NCI-H2081 treated with DMSO at 0.1 percent for 48 hours (cell line): ENCODE data around the gene TSPAN18.

Source experiments
- DNase-seq: peaks from one replicate; lab custom pipeline; 2025; lab: John Stamatoyannopoulos, UW

The TSPAN18 gene

DNA sequence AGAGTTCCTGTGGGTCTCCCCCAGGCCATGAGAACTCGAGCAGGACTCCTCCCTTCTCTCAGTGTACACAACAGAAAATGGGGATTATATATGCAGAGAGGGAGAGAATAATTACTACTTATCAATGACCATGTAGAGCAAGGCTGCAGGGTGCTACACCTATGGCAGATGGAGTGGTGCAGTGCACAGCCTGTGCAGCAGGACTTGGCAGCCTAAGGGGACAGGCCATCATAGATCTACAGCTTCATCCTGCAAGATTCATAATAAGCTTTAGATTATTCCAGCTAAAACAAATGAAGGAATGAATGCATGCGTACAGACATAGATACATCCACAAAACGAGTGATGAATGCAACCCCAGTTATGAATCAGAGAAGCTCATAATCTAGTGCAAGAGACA is 232.3 kb downstream of the TSPAN18 start:
- DNase-seq, result no peak

DNA sequence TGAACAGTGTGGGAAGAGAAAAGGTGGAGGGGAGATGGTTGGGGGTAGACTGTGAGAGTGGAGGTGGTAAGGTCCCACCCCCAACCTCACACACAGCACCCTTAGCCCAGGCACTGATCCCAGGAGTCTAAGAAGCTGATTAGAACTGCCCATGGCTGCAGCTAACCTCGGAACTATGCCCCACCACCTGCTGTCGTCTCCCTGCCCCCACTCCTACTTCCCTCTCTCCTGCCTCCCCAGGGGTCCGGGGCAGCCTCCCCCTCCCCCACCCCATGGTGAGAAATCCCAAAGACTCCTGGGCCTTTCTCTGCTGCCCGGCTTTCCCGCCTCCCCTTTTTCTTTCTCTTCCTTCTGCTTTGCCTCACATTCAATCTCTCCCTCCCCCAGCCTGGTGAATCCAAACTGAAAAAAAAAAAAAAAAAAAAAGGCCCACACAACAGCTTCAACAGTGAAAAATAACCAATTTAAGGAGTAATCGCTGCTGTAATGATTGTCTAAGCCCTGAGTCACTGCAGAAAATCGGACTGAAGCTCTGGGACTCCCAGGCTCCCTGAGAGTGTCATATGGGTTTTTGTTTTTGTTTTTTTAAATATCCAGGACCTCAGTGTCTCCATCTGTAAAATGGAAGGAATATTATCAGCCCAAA is 233.6 kb downstream of the TSPAN18 start:
- DNase-seq, result no peak

DNA sequence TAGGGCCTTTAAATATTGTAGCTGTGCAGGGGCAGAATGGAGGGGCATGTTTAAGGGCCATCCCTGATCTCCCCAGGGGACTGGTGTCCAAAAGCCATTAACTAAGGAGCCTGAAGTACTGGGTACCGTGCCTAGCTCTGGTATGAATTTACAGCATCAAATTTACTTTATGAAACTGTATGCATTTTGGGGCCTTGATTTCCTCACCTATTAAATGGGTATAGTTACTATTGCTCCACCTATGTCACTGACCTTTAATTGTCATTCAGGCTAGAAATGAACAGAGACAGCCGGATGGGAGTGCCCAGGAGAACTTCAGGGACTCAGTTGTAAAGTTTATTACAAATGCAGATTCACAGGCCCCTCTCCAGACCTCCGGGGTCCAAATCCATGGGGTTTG is 235.7 kb downstream of the TSPAN18 start:
- no peak for DNase-seq

DNA sequence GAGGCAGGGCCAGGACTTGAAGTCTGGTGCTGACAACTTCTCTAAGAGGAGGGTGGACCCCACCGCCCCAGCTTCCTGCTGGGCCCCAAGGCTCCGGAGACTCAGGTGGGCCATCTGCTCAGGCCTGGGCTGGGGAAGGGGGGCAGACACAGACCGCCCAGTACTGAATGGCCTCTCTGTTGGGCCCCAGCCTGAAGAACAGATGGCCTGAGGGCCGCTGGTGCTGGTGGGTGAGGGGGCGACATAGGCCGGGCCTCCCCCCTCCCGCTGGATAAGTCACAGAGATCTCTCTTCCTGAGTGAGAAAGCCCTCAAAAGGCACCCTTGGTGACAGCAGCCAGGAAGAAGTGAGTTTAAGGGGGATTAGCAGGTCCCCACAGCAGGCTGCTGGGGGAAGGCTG is 236.4 kb downstream of the TSPAN18 start:
- DNase-seq, result no peak

DNA sequence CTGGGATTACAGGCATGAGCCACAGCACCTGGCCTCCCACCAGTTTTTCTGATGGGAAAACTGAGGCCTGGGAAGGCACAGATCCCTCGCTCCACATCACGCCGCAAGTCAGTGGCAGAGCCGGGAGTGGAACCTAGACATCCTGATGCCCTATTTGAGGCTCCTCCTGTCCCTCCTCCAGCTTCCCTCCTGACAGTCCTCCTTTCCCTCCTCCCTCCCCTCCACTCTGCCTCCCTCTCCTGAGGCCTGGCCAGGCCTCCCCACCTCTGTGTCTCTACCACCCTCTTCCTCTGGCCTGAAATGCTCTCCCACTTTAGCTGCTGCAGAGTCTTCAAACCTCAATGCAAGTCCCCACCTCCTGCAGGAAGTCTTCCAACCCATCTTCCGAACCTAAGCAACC is 237.2 kb downstream of the TSPAN18 start:
- DNase-seq, result no peak

DNA sequence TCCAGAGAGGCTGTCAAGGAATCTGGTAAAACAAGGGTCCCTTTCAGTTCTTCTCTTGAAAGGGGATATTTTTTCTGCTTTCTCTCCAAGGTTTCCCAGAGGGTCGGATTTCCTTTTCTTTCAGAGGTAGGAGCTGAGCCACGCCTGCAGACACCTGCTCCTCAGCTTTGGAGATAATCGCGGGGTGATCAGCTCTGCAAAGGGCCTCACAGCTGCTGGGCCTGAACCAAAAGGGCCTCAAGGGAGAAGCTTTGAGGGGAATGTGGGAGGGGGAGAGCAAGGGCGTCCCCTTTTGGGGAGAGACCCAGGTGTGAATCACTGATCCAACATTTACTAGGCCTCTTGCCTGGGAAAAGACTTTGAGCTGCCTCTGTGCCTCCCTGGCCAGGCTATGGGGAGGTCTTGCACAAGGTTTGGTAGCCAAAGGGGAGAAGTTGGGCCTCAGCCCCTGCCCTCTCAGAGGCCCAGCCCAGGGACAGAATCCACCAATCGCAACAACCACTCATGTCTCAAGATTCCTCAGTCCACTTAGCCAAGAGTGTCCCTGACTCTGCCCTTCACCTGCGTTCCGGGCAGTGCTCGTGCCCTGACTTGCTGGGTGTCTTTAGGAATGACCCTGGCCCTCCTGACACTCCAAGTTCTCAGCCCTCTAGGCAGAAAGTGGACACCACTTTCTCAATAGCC is 237.9 kb downstream of the TSPAN18 start:
- no peak for DNase-seq

DNA sequence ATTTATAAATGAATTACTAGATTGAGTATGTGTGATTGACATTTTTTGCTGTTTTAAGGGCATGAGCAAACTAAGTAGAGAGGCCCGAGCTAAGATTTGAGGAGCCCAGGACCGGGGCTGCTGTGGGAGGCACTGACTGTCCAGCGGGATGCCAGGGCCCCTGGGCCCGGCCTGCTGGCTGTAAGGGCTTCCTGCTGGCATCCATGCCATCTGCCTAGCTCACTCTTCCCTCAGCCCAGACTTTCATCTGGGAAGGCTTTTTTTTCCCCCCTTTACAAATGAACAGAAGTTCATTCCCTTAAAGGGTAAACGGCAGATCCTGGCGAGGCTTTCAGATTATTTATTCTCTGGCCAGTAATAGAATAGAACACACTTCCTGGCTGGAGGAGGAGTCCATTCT is 239.9 kb downstream of the TSPAN18 start:
- no peak for DNase-seq

DNA sequence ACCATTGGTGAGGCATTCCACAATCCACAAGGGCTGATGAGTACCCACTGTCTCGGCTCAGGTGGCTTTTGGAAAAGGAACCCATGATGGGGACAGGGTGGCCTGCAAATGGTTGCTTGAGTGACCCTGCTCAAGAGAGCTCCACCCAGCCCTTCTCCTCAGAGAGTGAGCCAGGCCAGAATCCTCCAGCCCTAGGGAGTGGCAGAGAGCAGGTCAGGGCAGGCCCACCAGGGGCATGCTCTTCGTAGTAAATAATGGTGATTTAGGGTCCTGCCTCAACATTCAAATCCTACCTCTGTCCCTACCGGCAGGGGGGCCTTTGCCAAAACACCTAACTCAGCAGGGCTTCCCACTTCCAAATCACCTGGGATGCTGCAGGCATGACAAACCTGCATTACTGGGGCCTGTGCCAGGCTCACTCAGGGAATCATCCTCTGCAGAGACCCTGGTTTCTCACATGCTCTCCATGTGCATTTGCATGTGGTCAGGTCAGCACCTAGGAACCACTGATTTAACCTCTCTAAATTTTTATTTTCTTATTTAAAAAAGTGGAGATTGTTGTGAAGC is 241.3 kb downstream of the TSPAN18 start:
- no peak for DNase-seq

DNA sequence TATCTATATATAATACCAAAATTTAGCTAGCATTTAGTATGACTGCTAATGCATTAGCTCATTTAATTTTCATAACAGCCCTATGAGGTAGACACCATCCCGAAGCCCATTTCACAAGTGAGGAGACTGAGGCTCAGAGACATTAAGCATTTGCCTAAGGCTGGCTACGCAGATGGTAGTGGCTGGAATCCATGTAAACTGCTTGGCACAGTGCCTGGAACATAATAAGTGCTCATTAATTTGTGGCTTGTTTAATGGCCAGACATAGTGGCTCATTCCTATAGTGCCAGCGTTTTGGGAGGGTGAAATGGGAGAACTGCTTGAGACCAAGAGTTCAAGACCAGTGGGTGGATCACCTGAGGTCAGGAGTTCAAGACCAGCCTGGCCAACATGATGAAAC is 241.7 kb downstream of the TSPAN18 start:
- no peak for DNase-seq

DNA sequence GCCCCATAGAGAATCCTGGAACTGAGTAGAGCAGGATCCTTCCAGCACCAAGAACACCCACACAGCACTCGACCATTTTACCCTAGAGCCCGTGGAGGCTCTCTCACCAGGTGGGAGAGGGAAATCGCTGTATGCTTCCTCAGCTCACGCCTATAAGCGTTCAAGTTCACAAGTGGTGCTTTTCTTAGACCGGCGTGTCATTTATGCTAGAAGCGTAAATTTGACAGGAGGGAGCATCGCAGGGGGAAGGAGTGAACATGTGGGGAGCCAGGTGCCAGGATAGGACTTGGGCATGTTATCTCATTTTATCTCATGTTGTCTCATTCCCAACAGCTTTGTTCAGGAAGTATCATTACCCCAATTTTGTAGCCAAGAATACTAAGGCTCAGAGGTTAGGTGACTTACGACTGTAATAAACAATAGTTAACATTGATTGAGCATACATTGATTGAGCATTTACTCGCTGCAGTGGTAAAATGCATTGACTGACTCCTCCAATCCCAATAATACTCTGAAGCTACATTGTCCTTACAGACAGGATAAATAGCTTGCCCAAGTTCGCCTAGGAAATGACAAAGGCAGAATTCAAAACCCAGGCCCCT is 243.0 kb downstream of the TSPAN18 start:
- DNase-seq, result no peak

DNA sequence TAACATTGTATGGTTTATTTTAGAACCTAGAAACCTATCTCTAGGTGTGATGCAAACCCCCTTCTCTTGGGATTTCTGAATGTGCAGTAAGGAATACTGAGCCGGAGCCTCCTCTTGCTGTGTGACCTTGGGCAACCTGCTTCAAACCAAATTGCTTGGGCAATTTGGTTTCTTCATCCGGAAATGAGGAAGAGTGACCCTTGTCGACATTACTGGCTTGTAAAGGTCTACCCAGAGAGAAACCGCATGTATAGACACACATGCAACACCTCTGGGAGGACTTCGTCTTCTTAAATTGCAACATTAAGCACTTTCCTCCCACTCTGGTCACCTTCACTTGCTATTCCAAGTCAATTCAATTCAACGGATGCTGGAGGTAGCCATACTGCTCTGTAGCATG is 243.5 kb downstream of the TSPAN18 start:
- DNase-seq, result no peak

DNA sequence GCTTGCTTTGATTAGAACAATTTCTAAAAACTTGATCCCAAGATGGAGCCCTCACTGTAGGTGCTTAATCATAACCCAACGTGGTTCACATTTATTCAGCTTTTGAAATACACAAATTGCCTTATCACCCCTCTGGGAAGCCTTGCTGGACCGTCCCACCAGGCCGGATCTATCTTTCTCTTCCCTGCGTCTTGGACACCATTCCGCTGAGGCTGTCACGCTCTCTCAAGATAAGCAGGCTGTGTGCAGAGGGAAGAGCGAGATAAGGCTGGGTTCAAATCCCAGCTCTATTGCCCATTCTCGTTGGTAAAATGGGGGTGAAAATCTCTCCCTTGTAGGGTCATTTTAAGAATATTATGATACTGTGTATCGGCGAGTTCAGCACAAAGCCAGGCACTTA is 244.4 kb downstream of the TSPAN18 start:
- DNase-seq, result no peak

DNA sequence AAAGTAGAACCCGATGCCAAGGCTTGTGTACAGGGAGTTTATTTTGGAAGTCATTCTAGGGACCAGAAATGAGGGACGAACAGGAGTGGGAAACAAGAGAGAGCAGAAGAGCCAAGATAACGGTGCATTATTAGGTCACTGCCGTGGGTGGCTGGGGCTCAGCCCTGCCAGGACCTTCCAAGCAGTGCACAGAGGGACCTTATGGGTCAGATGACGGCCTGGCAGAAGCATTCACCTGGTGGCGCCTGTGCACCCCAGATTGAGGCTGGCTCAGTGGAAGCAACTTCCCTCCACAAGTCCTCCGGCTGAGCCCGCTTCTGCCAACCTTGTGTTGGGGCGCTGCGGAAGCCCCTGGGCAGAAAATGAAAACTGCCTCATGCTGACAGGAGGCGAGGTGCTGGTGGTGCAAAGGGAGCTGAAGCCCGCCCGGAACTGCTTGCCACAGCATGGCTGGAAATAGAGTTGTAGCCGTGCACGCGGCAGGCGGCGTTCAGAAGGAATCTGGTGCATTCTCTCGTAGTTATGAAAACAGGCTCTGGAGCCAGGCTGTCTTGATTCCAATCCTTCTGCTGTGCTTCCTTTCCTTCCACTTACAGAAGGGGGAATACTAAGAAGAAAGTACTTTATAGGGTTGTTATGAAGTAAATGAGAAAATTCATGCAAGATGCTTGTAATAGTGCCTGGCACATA is 246.1 kb downstream of the TSPAN18 start:
- no peak for DNase-seq

DNA sequence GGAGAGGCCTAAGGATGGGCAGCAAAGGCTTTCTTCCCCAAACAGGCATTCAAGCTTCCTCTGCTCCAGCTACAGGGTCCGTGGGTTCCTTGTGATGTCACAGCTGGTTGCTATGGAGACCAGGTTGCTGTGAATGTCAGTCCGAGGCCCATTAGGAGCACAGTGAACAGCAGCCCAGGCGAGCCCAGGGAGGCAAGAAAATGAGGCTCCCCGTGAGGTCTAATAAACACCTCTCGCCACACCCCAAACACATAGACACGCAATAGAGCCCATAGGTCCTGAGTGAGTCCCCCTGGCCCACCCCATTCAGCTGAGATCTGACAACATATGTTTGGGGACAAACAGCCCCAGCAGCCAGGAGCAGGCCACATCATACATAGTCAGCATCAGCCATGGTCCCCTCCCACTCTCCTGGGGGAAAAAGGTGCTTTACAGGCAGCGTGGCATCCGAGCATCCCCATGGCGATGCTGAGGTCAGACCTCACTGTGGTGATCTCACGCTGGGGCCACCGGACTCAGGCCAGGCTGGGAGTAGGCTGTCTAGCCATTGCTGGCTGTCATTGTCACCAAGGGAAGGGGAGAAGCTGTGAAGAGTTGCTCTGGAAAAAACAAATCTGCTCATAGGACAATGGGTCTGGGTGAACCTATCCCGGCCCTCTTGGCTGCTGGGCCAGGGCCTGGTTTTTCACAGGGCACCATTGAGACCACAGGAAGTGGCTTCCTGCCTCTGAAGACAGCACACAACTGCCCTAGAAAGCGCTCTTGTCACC is 247.1 kb downstream of the TSPAN18 start:
- DNase-seq, result no peak

DNA sequence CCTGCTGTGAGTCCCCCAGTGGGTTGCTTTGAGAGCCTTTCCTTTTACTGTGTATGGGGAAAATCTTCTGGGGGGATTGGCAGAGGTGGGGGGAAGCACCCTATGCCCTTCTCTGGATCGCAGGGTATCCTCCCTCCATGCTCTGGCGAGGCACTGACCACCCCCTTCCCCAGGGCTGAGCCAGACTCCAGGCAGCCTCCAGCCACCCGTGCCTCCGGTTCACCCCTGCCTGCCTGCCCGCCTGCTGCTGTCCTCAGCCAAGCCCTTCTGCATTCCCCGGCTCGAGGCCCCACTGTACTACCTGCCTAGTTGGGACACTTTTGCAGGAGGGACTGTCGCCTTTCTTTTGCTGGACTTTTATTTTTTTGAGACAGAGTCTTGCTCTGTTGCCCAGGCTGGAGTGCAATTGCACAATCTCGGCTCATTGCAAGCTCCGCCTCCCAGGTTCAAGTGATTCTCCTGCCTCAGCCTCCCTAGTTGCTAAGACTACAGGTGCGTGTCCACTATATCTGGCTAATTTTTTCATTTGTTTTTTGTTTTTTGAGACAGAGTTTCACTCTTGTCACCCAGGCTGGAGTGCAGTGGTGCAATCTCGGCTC is 247.7 kb downstream of the TSPAN18 start:
- no peak for DNase-seq

DNA sequence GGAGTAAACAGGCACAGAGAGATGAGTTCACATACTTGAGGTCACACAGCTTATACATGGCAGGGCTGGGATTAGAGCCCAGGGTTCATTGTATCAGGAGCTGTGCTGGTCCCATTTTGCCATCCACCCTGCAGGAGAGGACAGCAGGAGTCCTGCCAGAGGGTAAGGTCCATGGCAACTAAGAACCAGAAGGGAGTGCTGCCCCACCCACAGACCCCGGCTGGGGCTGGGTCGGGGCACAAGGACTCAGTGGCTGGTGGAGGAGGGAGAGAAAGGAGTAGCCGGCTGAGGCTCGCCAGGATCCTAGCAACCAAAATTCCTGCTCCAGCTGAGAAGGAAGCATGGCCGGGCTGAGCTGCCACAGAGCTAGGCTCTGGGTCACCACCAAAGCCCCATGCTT is 249.8 kb downstream of the TSPAN18 start:
- no peak for DNase-seq

DNA sequence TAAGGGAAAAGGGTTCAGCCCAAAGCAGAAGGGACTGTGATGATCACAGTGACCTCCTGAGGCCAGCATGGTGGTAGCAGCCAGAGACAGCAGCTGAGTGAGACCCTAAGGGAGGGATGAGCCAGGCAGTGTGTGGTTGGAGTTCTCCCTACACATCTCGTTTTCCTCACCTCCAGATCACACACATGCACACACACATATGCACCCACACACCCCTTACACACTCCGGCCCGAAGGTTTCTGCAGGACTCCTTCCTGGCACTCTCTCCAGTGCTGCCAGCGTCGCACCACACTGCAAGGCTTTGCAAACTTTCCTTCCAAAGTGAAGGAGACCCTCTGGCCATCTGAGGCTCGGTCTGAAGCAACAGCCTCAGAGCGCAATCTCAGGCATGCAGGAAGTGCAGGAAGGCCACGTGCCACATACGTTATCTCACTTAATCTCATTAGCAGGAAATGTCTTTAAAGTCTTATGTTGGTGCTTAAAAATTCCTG is 250.8 kb downstream of the TSPAN18 start:
- DNase-seq, result no peak

DNA sequence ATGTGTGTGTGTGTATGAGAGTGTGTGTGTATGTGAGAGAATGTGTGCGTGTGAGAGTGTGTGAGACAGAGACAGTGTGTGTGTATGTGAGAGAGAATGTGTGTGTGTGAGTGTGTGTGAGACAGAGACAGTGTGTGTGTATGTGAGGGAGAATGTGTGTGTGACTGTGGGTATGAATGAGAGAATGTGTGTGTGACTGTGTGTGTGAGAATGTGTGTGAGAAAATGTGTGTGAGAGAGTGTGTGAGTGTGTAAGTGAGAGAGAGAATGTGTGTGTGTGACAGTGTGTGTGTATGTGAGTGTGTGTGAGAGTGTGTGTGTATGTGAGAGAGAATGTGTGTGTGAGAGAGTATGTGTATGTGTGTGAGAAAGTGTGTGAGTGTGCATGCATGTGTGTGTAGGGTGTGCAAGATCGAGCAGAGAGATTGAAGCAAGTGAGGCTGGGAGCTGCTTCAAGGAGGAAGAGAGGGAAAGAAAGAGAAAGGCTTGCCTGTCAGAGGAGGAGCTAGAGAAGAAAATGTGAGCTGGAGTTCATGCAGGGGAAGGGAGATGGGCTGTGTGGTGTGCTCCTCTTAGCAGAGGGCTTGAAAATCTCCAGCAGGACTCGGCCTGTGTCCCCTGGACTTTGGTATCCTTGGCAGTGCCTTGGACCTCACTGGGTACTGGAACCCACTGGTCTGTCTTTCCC is 251.7 kb downstream of the TSPAN18 start:
- DNase-seq, result no peak

DNA sequence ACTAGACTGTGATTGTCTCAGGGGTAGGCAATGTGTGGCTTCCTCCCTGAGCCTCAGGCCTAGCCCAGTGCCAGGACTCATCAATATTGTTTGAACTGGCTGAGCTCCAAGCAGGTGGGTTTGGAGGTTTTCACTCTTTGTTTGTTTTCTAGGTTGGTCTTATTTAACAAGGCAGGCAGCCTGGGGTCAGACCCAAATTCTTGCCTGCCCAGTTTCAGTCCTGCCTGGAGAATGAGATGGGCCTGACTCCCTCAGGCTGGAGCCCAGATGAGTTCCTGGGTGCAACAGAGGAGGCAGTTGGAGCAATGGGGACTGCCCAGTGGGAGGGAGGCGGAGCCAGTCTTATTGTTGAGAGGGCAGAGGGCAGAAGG is 252.2 kb downstream of the TSPAN18 start:
- DNase-seq, result peak; percentile 96

DNA sequence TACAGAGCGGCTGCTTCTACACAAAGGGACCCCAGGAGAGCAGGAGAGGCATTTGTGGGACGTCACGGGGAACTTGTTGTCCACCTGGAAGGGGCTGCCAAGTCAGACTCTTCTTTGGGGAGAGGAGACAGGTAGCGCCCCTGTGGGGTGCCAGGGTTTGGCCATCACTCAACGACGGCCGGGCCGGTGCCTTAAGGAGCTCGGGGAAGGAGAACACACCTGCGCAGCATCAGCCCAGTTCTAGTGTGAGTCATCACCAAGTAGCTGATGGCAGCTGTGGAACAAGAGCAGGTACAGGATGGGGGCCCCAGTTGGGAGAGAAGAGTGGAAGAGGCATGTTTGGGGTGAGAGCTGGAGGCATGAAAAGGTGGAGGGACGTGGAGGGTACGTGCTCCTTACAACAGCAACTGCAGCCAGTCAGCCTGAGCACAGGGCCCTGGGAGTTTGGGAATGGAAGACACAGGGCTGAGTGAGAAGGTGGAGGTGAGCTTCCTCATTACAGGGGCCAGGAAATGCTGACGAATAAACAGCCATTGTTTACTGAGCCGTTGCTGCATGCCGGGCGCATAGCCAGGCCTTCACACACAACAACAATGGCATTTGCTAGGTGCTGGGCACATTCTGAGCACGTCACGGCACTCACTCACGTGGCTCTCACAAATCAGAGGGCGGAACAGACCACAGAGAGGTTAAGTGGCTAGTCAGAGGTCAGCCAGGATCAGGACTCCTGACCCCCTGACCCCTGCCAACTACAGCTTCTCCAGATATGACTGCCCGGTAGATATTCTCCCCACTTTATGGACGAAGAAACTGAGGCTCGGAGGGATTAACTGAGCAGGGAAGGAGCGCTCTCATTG is 253.0 kb downstream of the TSPAN18 start:
- DNase-seq, result peak; percentile 79
